Measurements from ENCODE around the gene VRK2. TPM values are rescaled to one million over a fixed set of nuclear protein-coding genes. Genes with fewer than 3 reads are reported as not detected.
A peak's percentile ranks its signal among the peaks of the same experiment; 100 is the strongest.

Gene VRK2
- 41.8 and 58.7 TPM in 2 replicates for total RNA-seq (2014; rRNA removed; shearing (Covaris generic); ENCODE audit: low replicate concordance)

DNA sequence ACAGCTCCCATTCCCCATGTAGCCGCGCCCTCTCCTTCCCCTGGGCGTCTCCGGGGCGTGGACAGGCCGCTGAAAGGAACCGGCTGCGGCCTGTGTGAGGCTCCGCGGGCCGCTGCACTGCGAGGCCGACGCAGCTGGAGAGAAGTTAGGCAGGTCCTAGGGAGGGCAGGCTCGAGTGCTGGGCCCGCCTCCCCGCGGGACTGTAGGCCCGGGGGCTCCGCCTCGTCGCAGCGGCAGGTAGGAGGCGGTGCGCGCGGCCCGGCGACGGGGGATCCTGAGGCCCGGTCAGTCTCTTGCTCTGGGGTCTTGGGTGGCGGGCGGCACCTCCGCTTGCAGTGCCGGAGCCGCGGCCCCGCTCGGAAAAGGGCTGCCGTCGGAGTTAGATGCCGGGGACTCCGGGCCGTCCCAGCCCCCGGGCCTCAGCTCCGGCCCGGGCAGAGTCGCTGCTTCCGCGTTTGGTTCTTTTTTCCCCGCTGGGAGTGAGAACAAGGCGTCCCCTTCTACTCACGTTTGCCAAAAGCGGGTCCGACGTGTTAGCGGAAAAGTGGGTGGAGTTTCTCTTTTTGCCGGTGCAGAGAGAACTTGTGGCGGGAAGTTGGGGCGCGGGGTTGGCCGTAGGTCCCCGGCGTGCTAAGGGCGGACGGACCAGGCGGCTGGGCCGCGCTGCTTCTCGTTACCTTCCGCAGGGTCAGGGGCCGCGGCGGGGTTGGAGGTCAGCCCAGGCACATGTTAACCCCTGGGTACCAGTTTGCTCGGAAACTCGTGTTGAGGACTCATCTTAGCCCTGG, at the start of gene VRK2:
VRK2 (plus strand) TSS at position 222 of the 788 bp plus-strand sequence. CDS start 2,026 bp downstream, outside the sequence.
- DNase-seq: peak; percentile 98
- Histone ChIP-seq H3K27me3 (ENCODE audit: low read length) (no peaks in the 10 kb centered on the region), H2AFZ (ENCODE audit: low read length) (peak within 1 kb of the TSS; percentile 77; the same call in 1 of the 2 replicates), H3K4me3 (ENCODE audit: low read length) (peak within 1 kb of the TSS; percentile 87), H3K27ac (ENCODE audit: low read length) (peak within 1 kb of the TSS; percentile 91), H3K4me1 (ENCODE audit: low read length) (peaks cover 38% of the 10 kb centered on the region), H4K20me1 (ENCODE audit: insufficient read depth, low read depth, low read length) (no peaks in the 10 kb centered on the region), H3K9ac (ENCODE audit: low read length) (peak within 1 kb of the TSS; percentile 86), H3K36me3 (ENCODE audit: insufficient read depth, low read length) (peaks cover 29% of the 10 kb centered on the region; the same call in 1 of the 2 replicates), H3K79me2 (ENCODE audit: low read length) (peaks cover 46% of the 10 kb centered on the region), H3K9me2 (replicated peaks; ENCODE audit: insufficient read depth, low read length) (no peaks in the 10 kb centered on the region), H3K4me2 (ENCODE audit: low read depth, low read length, poor library complexity, severe bottlenecking) (peak within 1 kb of the TSS; percentile 98), H3K9me3 (ENCODE audit: low read length) (no peaks in the 10 kb centered on the region)

DNA sequence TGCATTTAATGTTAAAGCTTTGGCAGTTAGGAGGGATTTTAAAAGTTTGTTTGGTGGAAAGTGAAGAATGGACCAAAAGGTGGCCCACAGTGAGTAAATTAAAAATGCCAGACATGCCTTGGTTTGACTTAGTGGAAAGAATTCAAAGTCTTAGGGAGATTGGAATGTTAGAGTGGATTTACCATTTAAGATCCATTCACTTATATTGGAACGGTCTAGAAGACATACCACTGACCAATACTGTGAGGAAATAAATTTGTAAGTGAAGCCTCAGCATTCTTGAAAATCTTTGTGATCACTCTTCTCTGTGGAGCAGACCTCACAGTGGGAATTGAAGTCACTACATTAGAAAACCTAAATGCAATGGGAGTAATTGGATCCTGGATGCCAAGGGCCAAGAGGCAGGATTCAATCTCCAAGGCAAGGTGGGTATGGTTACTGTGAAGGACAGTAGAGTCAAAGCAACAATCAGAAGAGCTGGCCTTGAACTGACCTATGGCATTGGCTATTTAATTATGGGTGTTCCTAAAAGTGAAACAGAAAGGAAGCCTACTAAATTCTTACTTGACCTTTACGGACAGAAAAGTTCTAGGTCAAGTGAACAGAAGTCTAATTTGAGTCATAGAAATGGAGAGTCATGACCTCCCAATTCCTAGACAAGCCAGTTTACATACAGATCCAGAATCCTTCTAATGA, 40.2 kb upstream of the VRK2 start:
- no peaks in the 10 kb centered on the region for H3K9me3 ChIP-seq (ENCODE audit: low read length)
- H3K27me3 ChIP-seq (ENCODE audit: low read length): no peaks in the 10 kb centered on the region
- no peak overlapping the region for H3K4me2 ChIP-seq (ENCODE audit: low read depth, low read length, poor library complexity, severe bottlenecking)
- H4K20me1 ChIP-seq (ENCODE audit: insufficient read depth, low read depth, low read length): no peaks in the 10 kb centered on the region
- H2AFZ ChIP-seq (ENCODE audit: low read length): no peak overlapping the region
- no peak overlapping the region for H3K4me3 ChIP-seq (ENCODE audit: low read length)
- no peaks in the 10 kb centered on the region for H3K36me3 ChIP-seq (ENCODE audit: insufficient read depth, low read length)
- no peaks in the 10 kb centered on the region for H3K4me1 ChIP-seq (ENCODE audit: low read length)
- no peaks in the 10 kb centered on the region; the same call in 1 of the 2 replicates for H3K9me2 ChIP-seq (replicated peaks; ENCODE audit: insufficient read depth, low read length)
- H3K79me2 ChIP-seq (ENCODE audit: low read length): no peaks in the 10 kb centered on the region
- no peak for DNase-seq
- H3K9ac ChIP-seq (ENCODE audit: low read length): no peak overlapping the region
- no peak overlapping the region for H3K27ac ChIP-seq (ENCODE audit: low read length)

DNA sequence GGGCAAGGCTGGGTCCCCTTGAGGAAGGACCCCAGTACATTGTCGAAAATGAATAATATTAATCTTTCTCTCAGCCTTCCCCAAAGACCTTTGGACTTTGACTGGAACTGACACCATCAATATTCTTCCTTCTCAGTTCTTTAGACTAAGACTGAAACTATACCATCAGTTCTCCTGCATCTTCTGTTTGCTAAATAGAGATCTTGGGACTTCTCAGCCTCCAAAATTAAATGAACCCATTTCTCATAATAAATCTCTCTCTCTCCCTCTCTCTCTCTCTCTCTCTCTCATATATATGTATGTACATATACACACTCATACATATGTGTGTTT, 39.7 kb upstream of the VRK2 start:
- Histone ChIP-seq H3K9me2 (replicated peaks; ENCODE audit: insufficient read depth, low read length) (no peaks in the 10 kb centered on the region; the same call in 1 of the 2 replicates), H2AFZ (ENCODE audit: low read length) (no peak overlapping the region), H3K36me3 (ENCODE audit: insufficient read depth, low read length) (no peaks in the 10 kb centered on the region), H3K27me3 (ENCODE audit: low read length) (no peaks in the 10 kb centered on the region), H3K79me2 (ENCODE audit: low read length) (no peaks in the 10 kb centered on the region), H3K4me1 (ENCODE audit: low read length) (no peaks in the 10 kb centered on the region), H3K4me2 (ENCODE audit: low read depth, low read length, poor library complexity, severe bottlenecking) (no peak overlapping the region), H3K9ac (ENCODE audit: low read length) (no peak overlapping the region), H3K4me3 (ENCODE audit: low read length) (no peak overlapping the region), H4K20me1 (ENCODE audit: insufficient read depth, low read depth, low read length) (no peaks in the 10 kb centered on the region), H3K27ac (ENCODE audit: low read length) (no peak overlapping the region), H3K9me3 (ENCODE audit: low read length) (no peaks in the 10 kb centered on the region)
- no peak for DNase-seq

DNA sequence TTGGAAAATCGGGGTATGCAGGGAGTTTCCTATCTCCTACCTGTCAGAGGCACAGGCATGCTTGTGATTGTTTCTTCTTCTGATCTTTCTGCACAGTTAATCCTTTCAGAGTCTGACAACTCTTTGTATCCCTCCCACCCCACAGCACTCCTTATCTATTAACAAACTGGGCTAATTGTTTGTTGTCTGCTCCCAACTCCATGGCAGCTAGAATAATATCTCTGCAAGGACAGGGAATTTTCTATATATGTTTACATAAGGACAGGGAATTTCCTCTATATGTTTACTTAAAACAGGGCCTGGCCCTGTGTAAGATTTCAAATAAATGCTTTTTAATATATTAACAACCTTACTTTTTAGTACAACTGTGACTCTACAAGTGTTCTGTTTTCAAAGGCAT, 36.0 kb upstream of the VRK2 start:
- H3K79me2 ChIP-seq (ENCODE audit: low read length): no peaks in the 10 kb centered on the region
- H2AFZ ChIP-seq (ENCODE audit: low read length): no peak overlapping the region
- no peak overlapping the region for H3K9ac ChIP-seq (ENCODE audit: low read length)
- no peaks in the 10 kb centered on the region for H3K9me3 ChIP-seq (ENCODE audit: low read length)
- DNase-seq: no peak
- H3K36me3 ChIP-seq (ENCODE audit: insufficient read depth, low read length): no peaks in the 10 kb centered on the region
- H3K4me1 ChIP-seq (ENCODE audit: low read length): no peaks in the 10 kb centered on the region
- H4K20me1 ChIP-seq (ENCODE audit: insufficient read depth, low read depth, low read length): no peaks in the 10 kb centered on the region
- no peaks in the 10 kb centered on the region for H3K9me2 ChIP-seq (replicated peaks; ENCODE audit: insufficient read depth, low read length)
- no peak overlapping the region for H3K4me2 ChIP-seq (ENCODE audit: low read depth, low read length, poor library complexity, severe bottlenecking)
- no peaks in the 10 kb centered on the region for H3K27me3 ChIP-seq (ENCODE audit: low read length)
- H3K27ac ChIP-seq (ENCODE audit: low read length): no peak overlapping the region
- no peak overlapping the region for H3K4me3 ChIP-seq (ENCODE audit: low read length)

DNA sequence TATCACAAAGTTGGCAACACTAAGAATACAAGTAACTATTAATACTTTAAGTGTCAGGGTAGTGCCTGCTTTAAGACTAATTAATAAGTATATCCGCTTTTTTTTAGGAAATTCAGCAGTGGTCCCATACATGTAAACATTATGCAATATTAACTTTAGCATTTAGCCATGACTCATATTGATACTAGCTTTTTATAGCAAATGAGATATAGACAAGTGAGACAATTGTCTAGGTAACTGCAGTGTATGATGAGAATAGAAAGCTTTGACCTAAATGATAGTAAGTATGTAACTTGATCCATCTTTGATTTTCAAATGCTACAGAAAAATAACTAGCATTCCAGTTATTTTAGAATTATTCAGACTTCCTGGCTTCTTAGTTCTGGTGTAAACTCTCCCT, 27.4 kb upstream of the VRK2 start:
- peaks cover 9% of the 10 kb centered on the region for H3K4me1 ChIP-seq (ENCODE audit: low read length)
- H3K36me3 ChIP-seq (ENCODE audit: insufficient read depth, low read length): no peaks in the 10 kb centered on the region
- no peaks in the 10 kb centered on the region for H3K27me3 ChIP-seq (ENCODE audit: low read length)
- H2AFZ ChIP-seq (ENCODE audit: low read length): no peak overlapping the region
- H3K9me2 ChIP-seq (replicated peaks; ENCODE audit: insufficient read depth, low read length): no peaks in the 10 kb centered on the region
- no peak overlapping the region for H3K4me2 ChIP-seq (ENCODE audit: low read depth, low read length, poor library complexity, severe bottlenecking)
- no peak for DNase-seq
- no peaks in the 10 kb centered on the region for H3K79me2 ChIP-seq (ENCODE audit: low read length)
- H4K20me1 ChIP-seq (ENCODE audit: insufficient read depth, low read depth, low read length): no peaks in the 10 kb centered on the region
- H3K4me3 ChIP-seq (ENCODE audit: low read length): no peak overlapping the region
- H3K9ac ChIP-seq (ENCODE audit: low read length): no peak overlapping the region
- no peaks in the 10 kb centered on the region for H3K9me3 ChIP-seq (ENCODE audit: low read length)
- H3K27ac ChIP-seq (ENCODE audit: low read length): no peak overlapping the region

DNA sequence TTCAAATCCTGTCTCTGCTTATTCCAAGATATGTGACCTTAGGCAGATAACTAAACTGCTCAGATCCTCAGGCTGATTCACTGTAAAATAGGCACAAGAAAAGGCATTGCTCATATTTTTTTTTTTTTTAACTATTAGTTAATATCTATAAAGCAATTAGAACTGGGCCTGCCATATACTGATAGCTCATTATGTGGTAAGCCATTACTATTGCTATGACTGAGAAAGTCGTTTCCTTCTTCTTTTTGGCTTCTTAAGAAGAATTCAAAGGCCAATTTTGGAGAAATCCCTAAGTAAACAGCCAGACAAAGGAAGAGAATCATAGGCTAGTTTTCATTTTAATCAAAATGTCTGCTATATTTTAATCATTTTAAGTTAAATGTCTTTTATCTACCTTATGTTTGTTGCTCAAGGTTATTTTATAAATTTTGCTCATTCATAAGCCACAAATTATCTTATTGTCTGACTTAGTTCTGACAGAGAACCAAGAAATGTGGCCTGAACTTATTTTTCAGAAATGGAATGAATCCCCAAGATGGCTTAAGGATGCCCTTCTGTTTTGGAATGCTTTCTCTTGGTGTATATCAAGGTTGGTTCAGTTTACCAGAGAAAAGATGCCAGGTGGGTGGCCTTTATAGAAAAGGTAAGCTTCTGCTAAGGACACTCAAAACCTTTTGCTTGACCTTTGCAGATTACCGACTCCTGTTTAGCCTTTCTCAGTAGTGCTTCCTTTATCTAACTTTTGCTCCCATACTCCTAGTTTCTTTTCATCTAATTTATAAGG, 21.3 kb upstream of the VRK2 start:
- peaks cover 9% of the 10 kb centered on the region for H3K4me1 ChIP-seq (ENCODE audit: low read length)
- no peaks in the 10 kb centered on the region for H4K20me1 ChIP-seq (ENCODE audit: insufficient read depth, low read depth, low read length)
- H3K9ac ChIP-seq (ENCODE audit: low read length): no peak overlapping the region
- no peaks in the 10 kb centered on the region for H3K9me2 ChIP-seq (replicated peaks; ENCODE audit: insufficient read depth, low read length)
- no peaks in the 10 kb centered on the region for H3K9me3 ChIP-seq (ENCODE audit: low read length)
- no peak overlapping the region for H3K4me3 ChIP-seq (ENCODE audit: low read length)
- H3K36me3 ChIP-seq (ENCODE audit: insufficient read depth, low read length): no peaks in the 10 kb centered on the region
- H3K4me2 ChIP-seq (ENCODE audit: low read depth, low read length, poor library complexity, severe bottlenecking): no peak overlapping the region
- H2AFZ ChIP-seq (ENCODE audit: low read length): no peak overlapping the region
- H3K27ac ChIP-seq (ENCODE audit: low read length): no peak overlapping the region
- H3K27me3 ChIP-seq (ENCODE audit: low read length): no peaks in the 10 kb centered on the region
- no peaks in the 10 kb centered on the region for H3K79me2 ChIP-seq (ENCODE audit: low read length)
- no peak for DNase-seq

DNA sequence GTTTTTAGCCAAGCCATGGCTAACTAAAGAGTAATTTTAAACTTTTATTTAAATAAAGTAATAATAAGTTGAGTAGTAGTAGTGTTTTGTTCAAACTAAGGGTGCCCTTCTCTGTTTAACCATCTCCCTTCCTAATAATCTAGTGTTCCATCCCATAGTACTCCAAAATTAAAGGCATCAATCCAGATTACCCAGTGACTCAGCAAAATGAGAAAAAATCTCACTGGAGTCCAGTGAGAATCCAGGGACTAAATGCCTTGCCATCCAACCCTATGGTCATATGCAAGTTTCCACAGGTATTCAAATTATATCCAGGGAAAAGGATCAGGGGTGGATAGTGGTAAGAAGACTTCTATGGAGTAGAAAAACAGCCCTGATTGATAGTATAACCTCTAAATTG, 19.6 kb upstream of the VRK2 start:
- no peaks in the 10 kb centered on the region for H4K20me1 ChIP-seq (ENCODE audit: insufficient read depth, low read depth, low read length)
- H3K79me2 ChIP-seq (ENCODE audit: low read length): no peaks in the 10 kb centered on the region
- no peak overlapping the region for H3K27ac ChIP-seq (ENCODE audit: low read length)
- H3K36me3 ChIP-seq (ENCODE audit: insufficient read depth, low read length): no peaks in the 10 kb centered on the region
- no peak overlapping the region for H3K4me3 ChIP-seq (ENCODE audit: low read length)
- H3K4me2 ChIP-seq (ENCODE audit: low read depth, low read length, poor library complexity, severe bottlenecking): no peak overlapping the region
- peaks cover 15% of the 10 kb centered on the region for H3K4me1 ChIP-seq (ENCODE audit: low read length)
- no peaks in the 10 kb centered on the region for H3K9me3 ChIP-seq (ENCODE audit: low read length)
- no peaks in the 10 kb centered on the region for H3K27me3 ChIP-seq (ENCODE audit: low read length)
- H3K9me2 ChIP-seq (replicated peaks; ENCODE audit: insufficient read depth, low read length): no peaks in the 10 kb centered on the region
- H2AFZ ChIP-seq (ENCODE audit: low read length): no peak overlapping the region
- H3K9ac ChIP-seq (ENCODE audit: low read length): no peak overlapping the region
- DNase-seq: no peak

DNA sequence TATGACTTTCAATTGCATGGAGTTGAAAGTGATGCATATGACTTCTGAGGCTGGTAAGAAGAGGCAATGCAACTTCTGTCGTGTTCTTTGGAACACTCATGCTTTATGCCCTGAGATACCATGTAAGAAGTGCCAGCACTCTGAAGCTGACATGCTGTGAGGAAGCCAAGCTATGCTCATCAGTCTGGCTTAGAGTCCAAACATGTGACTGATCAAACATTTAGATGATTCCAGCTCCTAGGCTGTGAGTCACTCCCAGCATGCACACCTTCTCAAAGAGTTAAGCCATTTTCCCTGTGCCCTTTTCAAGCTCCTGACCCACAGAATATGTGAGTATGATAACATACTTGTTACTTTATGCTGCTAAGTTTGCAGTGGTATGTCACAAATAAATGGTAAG, 15.8 kb upstream of the VRK2 start:
- Histone ChIP-seq H3K79me2 (ENCODE audit: low read length) (no peaks in the 10 kb centered on the region), H3K9me3 (ENCODE audit: low read length) (no peaks in the 10 kb centered on the region), H3K27me3 (ENCODE audit: low read length) (no peaks in the 10 kb centered on the region), H4K20me1 (ENCODE audit: insufficient read depth, low read depth, low read length) (no peaks in the 10 kb centered on the region), H3K9ac (ENCODE audit: low read length) (no peak overlapping the region), H2AFZ (ENCODE audit: low read length) (no peak overlapping the region), H3K4me2 (ENCODE audit: low read depth, low read length, poor library complexity, severe bottlenecking) (no peak overlapping the region), H3K4me1 (ENCODE audit: low read length) (peaks cover 22% of the 10 kb centered on the region), H3K4me3 (ENCODE audit: low read length) (no peak overlapping the region), H3K27ac (ENCODE audit: low read length) (no peak overlapping the region), H3K36me3 (ENCODE audit: insufficient read depth, low read length) (no peaks in the 10 kb centered on the region), H3K9me2 (replicated peaks; ENCODE audit: insufficient read depth, low read length) (no peaks in the 10 kb centered on the region)
- no peak for DNase-seq
